Stimulated activated naive CD4-positive, alpha-beta T cell (primary cell): ENCODE data around the gene CFDP1.

Source experiments
- DNase-seq, 6 experiments: peaks; one replicate each; lab custom pipeline; 2025; lab: John Stamatoyannopoulos, UW

CFDP1 gene

DNA sequence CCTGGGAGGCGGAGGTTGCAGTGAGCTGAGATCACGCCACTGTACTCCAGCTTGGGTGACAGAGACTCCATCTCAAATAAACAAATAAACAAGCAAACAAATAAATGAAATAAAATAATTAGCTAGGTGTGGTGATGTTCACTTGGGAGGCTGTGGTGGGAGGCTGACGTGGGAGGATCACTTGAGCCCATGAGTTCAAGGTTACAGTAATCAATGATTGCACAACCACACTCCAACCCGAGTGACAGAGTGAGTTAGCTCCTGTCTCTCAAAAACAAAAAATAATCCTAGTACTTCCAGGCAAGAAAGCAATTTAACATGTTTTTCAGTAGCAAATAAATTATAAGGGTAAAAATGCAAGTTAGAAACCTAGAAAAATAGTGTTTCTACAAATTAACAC lies 26.4 kb downstream of the CFDP1 start:
- DNase-seq = no peak

- DNase-seq = peak in 3 of 6 experiments; percentile 12 to 31 (median 14)
Observed at GRCh38 chr16:75402821-75403475, 30.4 kb downstream of the CFDP1 start.

DNA sequence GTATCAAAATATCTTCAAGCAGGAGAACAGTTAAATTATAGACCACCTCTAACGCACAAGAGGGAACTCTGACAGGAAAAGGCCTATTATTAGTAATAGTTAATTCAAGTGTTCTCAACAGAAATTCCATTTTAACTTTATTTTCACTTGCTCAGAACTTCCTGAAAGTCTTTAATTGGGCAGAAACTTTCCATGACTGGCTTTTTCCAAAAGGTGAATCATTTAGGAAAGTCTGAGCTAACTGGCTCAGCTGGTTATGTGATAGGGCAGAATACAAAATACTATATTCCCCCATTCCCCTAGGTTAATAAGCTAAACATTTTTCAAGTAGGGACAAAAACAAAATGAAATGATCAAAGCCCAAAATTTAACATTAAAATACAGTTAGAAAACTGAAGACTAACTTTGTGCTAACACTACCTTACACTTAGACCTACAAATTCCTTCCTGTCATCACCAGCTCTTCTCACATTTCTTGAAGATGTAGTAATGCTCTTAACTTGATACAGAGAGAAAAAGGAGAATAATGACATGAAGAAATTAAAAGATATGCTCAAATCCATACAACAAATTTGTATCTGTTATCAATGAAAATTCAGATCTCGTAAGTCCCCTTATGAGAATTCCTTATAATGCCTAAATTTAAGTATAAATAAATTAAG lies 31.0 kb downstream of the CFDP1 start:
- no peak for DNase-seq

- no peak for DNase-seq
Observed at GRCh38 chr16:75401691-75402090, 31.6 kb downstream of the CFDP1 start.

DNA sequence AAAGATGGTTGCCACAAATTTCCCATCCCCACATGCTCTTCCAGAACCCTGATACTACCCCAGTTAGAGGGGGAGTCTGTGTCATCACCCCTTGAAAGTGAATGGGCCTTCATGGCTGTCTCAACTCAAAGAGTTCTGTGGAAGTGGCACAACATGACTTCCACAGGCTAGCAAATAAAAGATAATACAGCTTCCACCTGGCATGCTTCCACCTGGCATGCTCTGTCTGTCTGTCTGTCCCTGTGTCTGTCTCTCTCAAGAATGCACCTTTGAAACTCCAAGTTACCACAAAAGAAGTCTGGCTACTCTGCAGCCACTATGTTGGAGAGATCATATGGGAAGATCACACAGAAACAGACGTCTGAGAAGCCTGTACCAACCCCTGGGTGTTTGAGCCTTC lies 35.0 kb downstream of the CFDP1 start:
- DNase-seq = no peak

- DNase-seq = no peak
Observed at GRCh38 chr16:75394941-75395340, 38.4 kb downstream of the CFDP1 start.

GRCh38 chr16:75392906-75393305 lies 40.4 kb downstream of the CFDP1 start:
- DNase-seq = no peak

DNA sequence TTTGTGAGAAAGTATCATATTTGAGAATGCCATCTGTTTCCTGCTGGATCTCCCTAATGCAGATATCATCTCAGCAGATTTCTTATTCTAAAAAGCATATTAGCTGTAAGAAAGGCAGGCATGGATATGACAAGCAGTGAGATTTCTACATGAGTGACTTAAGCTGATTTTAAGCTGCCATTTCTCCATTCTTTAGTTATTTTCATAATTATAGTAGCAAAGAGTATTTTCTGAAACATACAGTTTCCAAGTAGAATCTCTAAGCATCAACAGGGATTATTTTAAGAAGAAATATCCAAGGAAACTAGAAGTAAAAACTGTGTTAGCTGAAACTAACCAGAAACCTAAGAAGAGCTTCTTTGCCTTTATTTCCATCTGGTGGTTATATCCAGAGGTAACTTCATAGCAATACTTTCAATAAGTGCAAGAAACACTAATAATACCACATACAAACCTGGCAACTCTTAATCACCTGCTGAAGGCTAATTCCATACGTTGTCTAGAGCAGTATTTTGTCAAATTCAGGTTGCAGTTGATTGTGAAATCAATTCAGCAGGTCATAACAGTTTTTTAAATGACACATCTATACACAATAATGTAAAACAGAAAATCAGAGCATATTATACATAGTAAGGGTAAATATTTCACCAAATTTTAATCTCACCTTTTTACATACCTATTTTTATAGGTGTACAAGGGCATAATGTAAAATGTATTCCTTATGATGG lies 42.2 kb downstream of the CFDP1 start:
- no peak for DNase-seq

GRCh38 chr16:75389096-75389690 lies 44.1 kb downstream of the CFDP1 start:
- DNase-seq = no peak

DNA sequence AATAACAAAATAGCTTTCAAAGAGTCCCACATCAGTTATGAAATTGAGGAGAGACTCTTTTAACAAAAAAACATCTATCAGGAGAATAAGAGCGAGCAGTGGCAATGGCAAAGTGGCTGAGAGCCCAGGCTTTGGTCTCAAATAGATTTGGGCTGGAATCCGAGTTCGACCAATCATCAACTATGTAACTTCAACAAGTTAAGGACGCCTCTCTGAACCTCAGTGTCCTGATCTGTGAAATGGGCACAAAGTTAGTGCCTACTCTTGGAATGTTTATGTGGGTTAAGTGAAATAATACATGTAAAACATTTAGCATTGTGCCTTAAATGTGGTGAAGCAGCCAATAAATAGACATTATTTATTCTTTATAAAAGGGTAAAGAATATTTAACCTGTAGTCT lies 45.4 kb downstream of the CFDP1 start:
- no peak for DNase-seq

DNA sequence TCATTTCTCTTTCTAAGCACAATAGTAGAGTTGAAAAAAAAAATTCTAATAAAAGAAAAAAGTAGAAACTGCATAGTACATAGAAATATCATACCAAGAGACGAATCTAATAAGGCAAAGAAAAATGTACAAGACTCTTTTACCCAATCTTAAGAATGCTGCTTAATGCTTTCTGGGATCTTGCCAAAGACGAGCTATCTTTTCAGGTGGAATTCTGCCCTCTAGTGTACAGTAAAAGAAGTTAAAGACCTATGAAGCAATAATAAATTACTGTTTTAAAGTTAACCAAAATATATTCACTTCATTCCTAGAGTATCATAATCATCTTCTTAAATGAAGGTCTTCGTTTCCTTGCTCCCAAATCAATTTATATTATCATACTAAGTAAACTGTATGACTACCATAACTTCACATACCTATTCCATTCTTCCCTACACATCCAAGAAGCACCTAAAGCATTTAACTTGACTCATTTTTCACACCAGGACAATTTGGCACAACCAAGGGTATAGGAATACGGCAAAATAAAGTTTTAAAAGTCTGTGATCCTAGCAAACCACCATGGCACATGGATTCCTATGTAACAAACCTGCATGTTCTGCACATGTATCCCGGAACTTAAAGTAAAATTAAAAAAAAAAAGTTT lies 47.7 kb downstream of the CFDP1 start:
- peak in 4 of 6 experiments; percentile 2 to 65 (median 48) for DNase-seq

- DNase-seq = no peak
Observed at GRCh38 chr16:75383141-75383540, 50.2 kb downstream of the CFDP1 start.

GRCh38 chr16:75382611-75383010 lies 50.7 kb downstream of the CFDP1 start:
- DNase-seq = peak in 1 of 6 experiments; percentile 8

DNA sequence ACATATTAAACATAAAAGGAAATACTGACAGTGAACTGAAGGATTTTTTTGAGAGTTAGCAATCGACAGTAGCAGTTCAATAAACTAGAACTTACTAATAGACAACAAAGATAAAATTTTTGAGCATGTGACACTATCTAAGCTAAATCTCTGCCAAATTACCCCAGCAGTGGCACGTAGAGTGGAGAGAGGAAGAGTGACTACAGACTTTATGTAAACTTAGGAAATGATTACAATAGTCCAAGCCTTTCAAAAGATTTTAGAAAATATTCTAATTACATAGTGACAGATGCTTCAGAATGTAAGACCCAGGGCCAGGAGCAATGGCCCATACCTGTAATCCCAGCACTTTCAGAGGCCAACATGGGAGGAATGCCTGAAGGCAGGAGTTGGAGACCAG lies 52.4 kb downstream of the CFDP1 start:
- DNase-seq = no peak

- peak in 5 of 6 experiments; percentile 7 to 63 (median 51) for DNase-seq
Observed at GRCh38 chr16:75379911-75380847, 53.1 kb downstream of the CFDP1 start.

- DNase-seq = no peak
Observed at GRCh38 chr16:75379339-75379738, 54.0 kb downstream of the CFDP1 start.

DNA sequence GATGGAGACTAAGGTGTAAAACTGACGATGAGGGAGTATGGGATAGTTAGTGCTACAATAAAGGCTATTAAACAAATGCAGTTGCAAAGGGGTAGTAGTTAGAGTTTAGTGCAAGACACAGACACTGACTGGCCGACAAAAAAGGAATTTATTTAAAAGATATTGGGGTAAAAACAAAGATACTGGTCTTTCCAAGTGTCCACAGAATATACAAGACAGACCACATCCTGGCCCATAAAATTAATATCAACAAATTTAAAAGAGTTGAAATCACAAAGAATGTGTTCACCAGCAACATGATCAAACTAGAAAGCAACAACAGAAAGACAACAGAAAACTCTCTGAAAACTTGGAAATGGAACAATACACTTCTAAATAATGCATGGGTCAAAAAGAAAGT lies 54.7 kb downstream of the CFDP1 start:
- no peak for DNase-seq

DNA sequence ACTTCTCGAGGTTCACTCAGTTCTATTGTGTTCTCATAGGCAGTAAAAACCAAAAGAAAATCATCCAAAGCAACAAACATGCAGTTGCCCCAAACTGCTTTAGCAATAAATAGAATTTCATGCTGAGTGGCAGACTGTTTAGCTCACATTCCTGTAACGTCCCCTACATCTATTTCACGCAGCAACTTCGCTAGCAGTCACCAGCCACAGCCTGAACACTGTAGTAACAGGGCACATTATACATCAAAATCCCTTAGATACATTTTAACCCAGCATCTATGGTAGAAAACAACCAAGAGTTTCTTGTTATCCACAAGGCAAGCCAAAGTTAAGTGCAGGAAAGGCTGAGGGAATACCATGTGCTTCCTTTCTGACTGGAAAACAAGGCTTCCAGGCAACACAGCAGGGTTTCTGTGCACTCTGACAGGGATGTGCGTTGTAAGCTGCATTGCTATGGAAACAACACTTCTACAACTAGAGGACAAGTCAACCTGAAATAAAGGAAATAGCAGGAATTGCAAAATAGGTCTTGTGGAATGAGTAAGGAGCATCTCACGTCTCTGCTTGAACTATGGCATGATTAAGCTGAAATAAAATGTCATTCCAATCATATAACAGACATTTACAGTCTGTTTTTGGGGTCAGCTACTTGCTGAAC lies 55.4 kb downstream of the CFDP1 start:
- no peak for DNase-seq

DNA sequence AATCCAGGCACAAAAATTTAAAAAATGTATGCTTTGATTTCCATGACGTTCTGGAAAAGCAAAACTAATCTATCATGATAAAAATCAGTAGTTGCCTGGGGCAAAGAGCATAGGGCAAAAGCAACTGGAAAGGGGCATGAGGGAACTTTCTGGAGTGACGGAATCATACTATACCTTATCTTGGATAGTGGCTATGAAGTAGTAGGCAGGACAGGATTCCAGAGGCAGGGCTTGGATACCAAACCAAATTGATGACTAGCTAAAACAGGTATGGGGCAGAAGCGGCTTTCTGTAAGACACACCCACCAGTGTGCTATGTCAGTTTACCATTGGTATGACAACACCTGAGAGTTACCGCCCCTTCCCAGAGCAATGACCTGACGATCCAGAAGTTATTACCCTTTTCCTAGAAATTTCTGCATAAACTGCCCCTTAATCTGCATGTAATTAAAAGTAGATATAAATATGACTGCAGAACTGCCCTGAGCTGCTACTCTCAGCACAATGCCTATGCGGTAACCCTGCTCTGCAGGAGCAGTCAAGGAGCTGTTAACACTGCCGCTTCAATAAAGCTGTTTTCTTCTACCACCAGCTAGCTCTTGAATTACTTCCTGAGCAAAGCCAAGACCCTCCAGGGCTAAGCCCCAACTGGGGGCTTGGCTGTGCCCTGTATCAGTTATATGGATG lies 56.7 kb downstream of the CFDP1 start:
- no peak for DNase-seq

- DNase-seq = no peak
Observed at GRCh38 chr16:75374388-75374787, 58.9 kb downstream of the CFDP1 start.
